Astrocyte (in vitro differentiated cells and primary cell): ENCODE measurements around the gene SLC31A1. TPM values are rescaled to one million over a fixed set of nuclear protein-coding genes. Genes with fewer than 3 reads are reported as not detected.

Experiments used
- DNase-seq: peaks from one replicate; pipeline ENCODE4 v3.0.0-alpha.2; 2010; ENCODE audit warnings: low read depth
- FAIRE-seq: peaks from 2 replicates; lab custom pipeline; 2011; peaks lifted over from hg19 to GRCh38; lab: Jason Lieb, UNC
- H2AFZ ChIP-seq: 2 replicates; pipeline ENCODE4 v1.6.0; 2012; ENCODE audit warnings: low read depth, low read length, inconsistent platforms
- H3K27ac ChIP-seq: 2 replicates; pipeline ENCODE4 v1.5.1; 2011; ENCODE audit warnings: low read depth, low read length, inconsistent platforms
- H3K27me3 ChIP-seq: 2 replicates; pipeline ENCODE4 v1.6.0; 2011; ENCODE audit warnings: low read length, inconsistent platforms; ENCODE audit not compliant: insufficient read depth
- H3K36me3 ChIP-seq: 2 replicates; pipeline ENCODE4 v1.5.1; 2011; ENCODE audit warnings: low read length, inconsistent platforms; ENCODE audit not compliant: insufficient read depth
- H3K4me1 ChIP-seq: 2 replicates; pipeline ENCODE4 v1.5.1; 2011; ENCODE audit warnings: low read length, inconsistent platforms; ENCODE audit not compliant: insufficient read depth
- H3K4me2 ChIP-seq: 2 replicates; pipeline ENCODE4 v1.6.0; 2012; ENCODE audit warnings: low read length, inconsistent platforms
- H3K4me3 ChIP-seq: 2 replicates; pipeline ENCODE4 v1.5.1; 2011; ENCODE audit warnings: low read depth, mild to moderate bottlenecking, low read length, inconsistent platforms; ENCODE audit not compliant: insufficient read depth
- H3K79me2 ChIP-seq: 2 replicates; pipeline ENCODE4 v1.6.0; 2012; ENCODE audit warnings: mild to moderate bottlenecking, low read length, inconsistent platforms; ENCODE audit not compliant: insufficient read depth
- H3K9ac ChIP-seq: 2 replicates; pipeline ENCODE4 v1.6.0; 2012; ENCODE audit warnings: mild to moderate bottlenecking, low read length, inconsistent platforms
- H3K9me3 ChIP-seq: 2 replicates; pipeline ENCODE4 v1.5.1; 2012; ENCODE audit warnings: low read depth, mild to moderate bottlenecking, low read length, inconsistent platforms; ENCODE audit not compliant: insufficient read depth
- H4K20me1 ChIP-seq: 2 replicates; pipeline ENCODE4 v1.6.0; 2012; ENCODE audit warnings: low read length, inconsistent platforms; ENCODE audit not compliant: insufficient read depth
- H3K27ac Mint-ChIP-seq: one replicate; pipeline ENCODE4 v1.8.0; 2021; ENCODE audit warnings: mild to moderate bottlenecking, mixed read lengths; ENCODE audit not compliant: unreplicated experiment
- H3K27me3 Mint-ChIP-seq: one replicate; pipeline ENCODE4 v1.8.0; 2021; ENCODE audit warnings: low read depth, mixed read lengths; ENCODE audit not compliant: unreplicated experiment
- H3K36me3 Mint-ChIP-seq: one replicate; pipeline ENCODE4 v1.8.0; 2021; ENCODE audit warnings: low read depth, mixed read lengths; ENCODE audit not compliant: unreplicated experiment
- H3K4me1 Mint-ChIP-seq: one replicate; pipeline ENCODE4 v1.8.0; 2021; ENCODE audit warnings: low read depth, mixed read lengths; ENCODE audit not compliant: unreplicated experiment
- H3K4me3 Mint-ChIP-seq: one replicate; pipeline ENCODE4 v1.8.0; 2021; ENCODE audit warnings: mild to moderate bottlenecking, moderate library complexity, mixed read lengths; ENCODE audit not compliant: unreplicated experiment
- H3K9me3 Mint-ChIP-seq: one replicate; pipeline ENCODE4 v1.8.0; 2021; ENCODE audit warnings: mild to moderate bottlenecking, mixed read lengths; ENCODE audit not compliant: unreplicated experiment
- CTCF ChIP-seq: IDR thresholded peaks from 2 replicates; pipeline ENCODE4 v1.5.1; 2011; ENCODE audit warnings: low read depth, mild to moderate bottlenecking, inconsistent platforms, low read length, moderate library complexity; ENCODE audit not compliant: insufficient read depth
- EZH2 ChIP-seq: IDR thresholded peaks from 2 replicates; pipeline ENCODE4 v1.6.1; 2012; ENCODE audit warnings: mild to moderate bottlenecking, low read length, inconsistent platforms; ENCODE audit not compliant: insufficient read depth
- total RNA-seq: library from RNA; stranded (reverse); gene quantifications from 2 replicates; pipeline ENCODE4 v1.2.1, GENCODE V29; 2021

Gene SLC31A1
- total RNA-seq, 1 donor from 2014 or later, result 35.8 TPM

GRCh38 chr9:113223963-113224362 is 2.6 kb downstream of the SLC31A1 start:
- FAIRE-seq (no peak), DNase-seq (peak; percentile 61)
- Mint-ChIP-seq H3K36me3 (no peaks in the 10 kb centered on the region), H3K4me3 (no peak overlapping the region), H3K9me3 (no peaks in the 10 kb centered on the region), H3K4me1 (peaks cover 21% of the 10 kb centered on the region), H3K27me3 (no peaks in the 10 kb centered on the region), H3K27ac (no peak overlapping the region)
- peaks cover 22% of the 10 kb centered on the region for H3K4me1 ChIP-seq
- H3K36me3 ChIP-seq, result no peaks in the 10 kb centered on the region
- TF ChIP-seq CTCF (no peak), EZH2 (no peak)
- H3K4me3 ChIP-seq, result no peak overlapping the region
- no peaks in the 10 kb centered on the region for H3K9me3 ChIP-seq
- no peak overlapping the region for H3K9ac ChIP-seq
- H2AFZ ChIP-seq, result no peak overlapping the region
- H4K20me1 ChIP-seq, result peaks cover 36% of the 10 kb centered on the region
- H3K79me2 ChIP-seq, result peaks cover 46% of the 10 kb centered on the region
- no peak overlapping the region for H3K27ac ChIP-seq
- no peaks in the 10 kb centered on the region for H3K27me3 ChIP-seq
- no peak overlapping the region for H3K4me2 ChIP-seq

GRCh38 chr9:113227436-113227835 is 6.1 kb downstream of the SLC31A1 start:
- Mint-ChIP-seq H3K27ac (no peak overlapping the region), H3K4me3 (no peak overlapping the region), H3K36me3 (no peaks in the 10 kb centered on the region), H3K9me3 (no peaks in the 10 kb centered on the region), H3K27me3 (no peaks in the 10 kb centered on the region), H3K4me1 (peaks cover 10% of the 10 kb centered on the region)
- H3K9me3 ChIP-seq, result no peaks in the 10 kb centered on the region
- peaks cover 16% of the 10 kb centered on the region for H3K79me2 ChIP-seq
- no peaks in the 10 kb centered on the region for H3K27me3 ChIP-seq
- DNase-seq (no peak), FAIRE-seq (no peak)
- TF ChIP-seq EZH2, result no peak
- TF ChIP-seq CTCF, result no peak
- H3K27ac ChIP-seq, result no peak overlapping the region
- H2AFZ ChIP-seq, result no peak overlapping the region
- H4K20me1 ChIP-seq, result peaks cover 29% of the 10 kb centered on the region
- H3K4me3 ChIP-seq, result no peak overlapping the region
- no peaks in the 10 kb centered on the region for H3K36me3 ChIP-seq
- H3K4me1 ChIP-seq, result peaks cover 3% of the 10 kb centered on the region
- no peak overlapping the region for H3K4me2 ChIP-seq
- H3K9ac ChIP-seq, result no peak overlapping the region

- no peaks in the 10 kb centered on the region for H3K4me1 ChIP-seq
- H3K79me2 ChIP-seq, result peaks cover 8% of the 10 kb centered on the region
- Mint-ChIP-seq H3K27me3 (no peaks in the 10 kb centered on the region), H3K27ac (no peak overlapping the region), H3K36me3 (no peaks in the 10 kb centered on the region), H3K9me3 (no peaks in the 10 kb centered on the region), H3K4me1 (peaks cover 5% of the 10 kb centered on the region), H3K4me3 (no peak overlapping the region)
- no peak overlapping the region for H3K27ac ChIP-seq
- no peak overlapping the region for H3K9ac ChIP-seq
- no peak for TF ChIP-seq EZH2
- no peak for TF ChIP-seq CTCF
- H2AFZ ChIP-seq, result no peak overlapping the region
- peaks cover 21% of the 10 kb centered on the region for H4K20me1 ChIP-seq
- H3K4me2 ChIP-seq, result no peak overlapping the region
- H3K36me3 ChIP-seq, result no peaks in the 10 kb centered on the region
- H3K27me3 ChIP-seq, result no peaks in the 10 kb centered on the region
- H3K4me3 ChIP-seq, result no peak overlapping the region
- FAIRE-seq (no peak), DNase-seq (no peak)
- H3K9me3 ChIP-seq, result no peaks in the 10 kb centered on the region
These were observed 6.9 kb downstream of the SLC31A1 start for GRCh38 chr9:113228130-113228665.
